HG02678 (cell line): ENCODE results near the gene LATS2.

Experiments used
- ATAC-seq: cut with Tn5 transposase; IDR thresholded peaks from one replicate; pipeline ENCODE4 v1.9.1; 2021; ENCODE audit warnings: mild to moderate bottlenecking, moderate library complexity; ENCODE audit not compliant: unreplicated experiment

LATS2 gene

GRCh38 chr13:21061029-21061763, at the start of gene LATS2:
Gene LATS2 (minus strand): TSS chr13:21061586. CDS start chr13:21046026, 15,560 bp downstream.
- peak; percentile 94 for ATAC-seq

- no peak for ATAC-seq
These were observed 47.8 kb upstream of the LATS2 start for GRCh38 chr13:21109168-21109567.

GRCh38 chr13:21106089-21106488, 44.7 kb upstream of the LATS2 start:
- no peak for ATAC-seq

DNA sequence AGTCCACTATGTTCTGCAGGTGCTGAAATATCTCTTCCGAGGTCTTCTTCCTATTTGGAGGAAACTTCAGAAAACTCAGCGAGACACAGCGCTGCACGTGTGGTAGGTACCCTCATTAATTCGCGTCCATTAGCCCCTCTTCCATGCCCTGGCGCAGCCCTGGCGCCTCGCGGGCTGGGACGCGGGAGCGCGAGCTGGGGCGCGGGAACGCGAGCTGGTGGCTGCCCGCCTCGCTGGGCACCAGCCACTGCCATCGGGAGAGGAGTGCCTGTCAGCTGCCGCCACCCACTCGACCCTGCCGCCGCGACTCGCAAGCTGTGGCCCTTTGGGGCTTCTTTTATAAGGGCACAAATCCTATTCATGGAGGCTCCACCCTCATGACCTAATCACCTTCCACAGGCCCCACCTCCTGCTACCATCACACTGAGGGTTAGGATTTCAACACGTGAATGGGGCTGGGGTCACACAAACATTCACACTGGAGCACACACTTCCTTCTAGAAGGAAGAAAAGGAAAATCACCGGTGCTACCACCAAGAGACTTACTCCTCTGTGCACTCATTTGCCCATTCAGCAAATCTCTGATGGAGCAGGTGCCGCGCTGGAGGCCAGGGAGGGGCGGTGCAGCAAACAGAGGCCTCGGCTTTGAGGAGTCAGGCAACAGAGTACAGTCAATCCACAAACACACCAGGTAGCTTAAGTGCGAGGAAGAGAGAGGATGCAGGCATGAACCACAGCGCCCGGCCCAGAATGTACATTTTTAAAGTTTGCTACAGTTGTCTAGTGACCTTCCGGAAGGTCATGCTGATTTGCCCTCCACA, 43.0 kb upstream of the LATS2 start:
- no peak for ATAC-seq

DNA sequence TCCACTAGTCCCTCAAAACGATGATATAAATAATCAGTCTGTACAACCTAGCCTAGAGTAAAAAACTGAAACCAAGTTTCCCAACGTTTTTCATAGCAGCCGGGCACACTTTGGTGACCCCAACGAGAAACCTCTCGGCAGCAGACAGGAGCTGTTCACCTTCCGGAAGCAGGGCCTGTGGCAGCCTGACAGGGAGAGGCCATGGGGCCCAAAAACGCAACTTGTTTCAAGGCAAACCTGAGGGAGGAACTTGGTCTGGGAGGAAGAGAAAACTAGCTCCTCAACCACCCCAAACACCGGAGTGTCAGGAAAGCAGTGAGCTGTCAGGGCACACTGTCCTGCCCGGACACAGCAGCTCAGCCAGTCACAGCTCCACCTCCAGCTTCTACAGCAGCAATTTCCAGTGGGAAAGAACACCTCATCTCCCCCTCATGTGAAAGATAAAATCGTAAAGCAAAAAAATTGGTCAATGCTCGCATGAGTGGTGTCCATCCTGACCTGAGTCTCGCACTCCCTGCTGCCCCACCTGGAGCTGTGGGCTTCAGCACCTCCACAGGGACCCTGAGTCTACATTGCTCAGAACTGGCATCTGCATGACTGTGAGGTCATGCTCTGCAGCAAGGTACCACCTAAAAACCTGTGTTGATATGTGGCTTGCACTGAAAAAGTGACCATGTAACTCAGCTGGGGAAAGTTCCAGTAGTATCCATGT, 40.6 kb upstream of the LATS2 start:
- ATAC-seq, result no peak

DNA sequence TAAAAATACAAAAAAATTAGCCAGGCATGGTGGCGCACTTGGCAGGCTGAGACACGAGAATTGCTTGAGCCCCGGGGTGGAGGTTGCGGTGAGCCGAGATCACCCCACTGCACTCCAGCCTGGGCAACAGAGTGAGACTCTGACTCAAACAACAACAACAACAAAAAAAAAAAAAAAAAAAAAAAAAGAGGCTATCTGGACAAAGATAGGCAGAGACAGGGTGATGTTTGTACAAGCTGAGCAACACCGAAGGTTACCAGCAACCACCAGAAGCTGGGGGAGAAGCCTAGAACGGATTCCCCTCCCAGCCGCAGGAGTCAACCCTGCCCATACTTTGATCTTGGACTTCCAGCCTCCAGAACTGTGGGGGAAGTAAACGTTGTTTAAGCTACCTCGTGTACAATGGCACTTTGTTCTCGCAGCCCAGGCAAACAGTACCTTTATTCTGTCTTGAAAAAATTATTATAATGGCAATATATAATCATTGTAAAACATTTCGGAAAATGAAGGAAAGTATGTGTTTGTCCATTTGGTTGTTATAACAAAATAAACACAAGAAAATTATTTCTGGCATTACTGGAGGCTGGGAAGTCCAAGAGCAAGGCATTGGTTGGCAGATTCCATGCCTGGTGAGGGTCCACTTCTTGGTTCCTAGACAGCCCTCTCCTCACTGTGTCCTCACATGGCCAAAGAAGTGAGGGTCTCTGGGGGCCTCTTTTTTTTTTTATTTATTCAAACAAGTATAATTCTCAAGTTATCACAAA, 39.8 kb upstream of the LATS2 start:
- ATAC-seq, result no peak

- ATAC-seq, result no peak
These were observed 38.8 kb upstream of the LATS2 start for GRCh38 chr13:21100211-21100610.

- no peak for ATAC-seq
These were observed 33.9 kb upstream of the LATS2 start for GRCh38 chr13:21095311-21095710.

- ATAC-seq, result no peak
These were observed 28.4 kb upstream of the LATS2 start for GRCh38 chr13:21089830-21090229.

- no peak for ATAC-seq
These were observed 27.1 kb upstream of the LATS2 start for GRCh38 chr13:21088534-21088933.

DNA sequence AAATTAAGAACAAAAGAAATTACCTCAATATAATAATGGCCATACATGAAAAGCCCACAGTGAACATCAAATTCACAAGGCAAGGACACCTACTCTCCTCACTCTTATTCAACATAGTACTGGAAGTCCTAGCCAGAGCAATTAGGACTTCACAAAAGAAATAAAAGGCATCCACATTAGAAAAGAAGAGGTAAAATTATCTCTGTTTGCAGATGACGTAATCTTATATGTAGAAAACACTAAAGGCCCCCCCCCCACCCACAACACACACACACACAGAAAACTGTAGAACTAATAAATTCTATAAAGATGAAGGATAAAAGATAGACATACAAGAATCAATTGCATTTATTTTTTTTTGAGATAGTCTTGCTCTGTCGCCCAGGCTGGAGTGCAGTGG, 25.5 kb upstream of the LATS2 start:
- no peak for ATAC-seq

- ATAC-seq, result no peak
These were observed 20.5 kb upstream of the LATS2 start for GRCh38 chr13:21081926-21082325.

DNA sequence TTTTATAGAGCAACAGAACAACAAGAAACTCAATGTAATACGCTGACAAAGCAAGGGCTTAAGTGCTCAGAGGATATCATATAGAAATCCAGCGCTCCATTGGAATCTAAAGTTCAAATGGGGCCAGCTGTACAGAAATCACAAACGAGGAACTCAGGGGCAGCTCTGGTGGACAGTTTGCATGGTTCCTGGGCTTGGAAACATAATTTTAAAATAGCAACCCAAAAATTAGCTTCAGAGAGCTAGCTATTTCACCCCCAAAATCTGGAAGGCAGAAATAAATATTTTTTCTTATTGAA, 19.2 kb upstream of the LATS2 start:
- ATAC-seq, result no peak

DNA sequence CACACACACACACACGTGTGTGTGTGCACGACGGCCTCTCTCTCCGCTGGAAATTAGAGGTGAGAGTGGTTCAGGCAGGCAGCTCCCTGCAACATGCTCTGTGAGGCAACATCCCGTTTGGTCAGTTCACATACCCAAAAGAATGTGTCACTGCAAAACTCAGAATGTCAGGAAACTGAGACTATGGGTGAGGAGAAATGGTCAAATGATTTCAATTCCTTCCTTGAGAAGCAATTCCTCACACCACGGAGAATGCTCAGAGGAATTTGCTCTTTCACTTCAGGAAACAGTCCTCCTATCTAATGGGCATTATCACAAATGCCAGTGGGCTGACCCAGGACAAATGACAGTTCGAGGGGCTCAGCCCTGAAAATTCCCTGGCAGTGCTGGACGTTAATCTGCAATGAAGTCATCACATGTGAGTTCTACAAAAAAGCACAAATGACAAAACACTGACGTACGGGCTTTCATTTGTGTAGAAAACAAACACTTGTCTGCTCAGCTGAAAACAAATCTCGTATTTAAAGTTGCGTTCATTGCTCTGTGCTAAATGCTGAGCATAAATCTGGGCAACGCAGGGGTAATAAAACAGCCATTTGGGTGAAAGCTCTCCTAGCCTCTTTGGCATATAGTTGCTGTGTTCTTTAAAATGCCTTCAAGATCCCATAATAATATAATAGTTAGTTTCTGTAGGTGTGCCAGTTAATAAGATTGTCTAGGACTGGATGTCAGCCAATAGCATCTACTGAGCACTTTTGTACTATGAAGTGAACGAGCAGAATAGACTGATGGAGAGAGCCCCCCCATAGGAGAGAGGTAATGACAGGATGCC, 18.6 kb upstream of the LATS2 start:
- no peak for ATAC-seq

- no peak for ATAC-seq
These were observed 17.8 kb upstream of the LATS2 start for GRCh38 chr13:21079221-21079620.

- no peak for ATAC-seq
These were observed 17.1 kb upstream of the LATS2 start for GRCh38 chr13:21078501-21078900.

- no peak for ATAC-seq
These were observed 16.5 kb upstream of the LATS2 start for GRCh38 chr13:21077788-21078353.

DNA sequence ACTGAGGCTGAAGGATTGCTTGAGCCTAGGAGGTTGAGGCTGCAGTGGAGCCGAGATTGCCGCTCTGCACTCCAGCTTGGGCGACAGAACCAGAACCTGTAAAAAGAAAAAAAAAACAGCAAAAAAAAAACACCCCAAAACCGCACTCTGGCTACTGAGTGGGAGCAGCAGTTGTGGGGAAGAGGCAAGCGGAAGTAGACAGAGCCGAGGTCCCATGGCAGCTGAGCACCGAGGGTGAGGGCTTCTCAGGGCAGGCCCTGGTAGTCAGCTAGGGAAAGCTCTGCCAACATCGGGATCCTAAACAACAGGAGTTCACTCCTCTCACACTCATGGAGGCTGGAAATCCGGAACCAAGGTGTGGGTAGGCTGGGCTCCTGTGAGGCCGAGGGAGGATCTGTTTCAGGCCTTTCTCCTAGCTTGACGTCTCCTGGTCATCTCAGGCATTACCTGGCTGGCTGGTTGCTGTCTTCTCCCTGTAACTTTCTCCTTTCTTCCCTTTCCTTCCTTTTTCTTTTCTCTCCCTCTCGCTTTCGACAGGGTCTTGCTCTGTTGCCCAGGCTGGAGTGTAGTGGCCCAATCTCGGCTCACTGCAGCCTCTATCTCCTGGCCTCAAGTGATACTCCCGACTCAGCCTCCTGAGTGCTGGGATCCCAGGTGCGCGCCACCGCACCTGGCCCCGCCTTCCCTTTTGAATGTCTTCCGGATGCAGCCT, 15.8 kb upstream of the LATS2 start:
- ATAC-seq, result no peak

GRCh38 chr13:21076253-21076652, 14.9 kb upstream of the LATS2 start:
- no peak for ATAC-seq
